SK-N-MC (cell line): ENCODE measurements around the gene NLN.

ENCODE experiments used
- EZH2 ChIP-seq: fragments of 200-600 bp; sonication (generic); IDR thresholded peaks from one replicate; pipeline ENCODE4 v1.6.1; 2017; ENCODE audit warnings: antibody characterized with exemption
- POLR2AphosphoS5 ChIP-seq: IDR thresholded peaks from 2 replicates; pipeline ENCODE4 v1.6.1; 2012; ENCODE audit warnings: mild to moderate bottlenecking, low read depth, low read length, borderline replicate concordance

DNA sequence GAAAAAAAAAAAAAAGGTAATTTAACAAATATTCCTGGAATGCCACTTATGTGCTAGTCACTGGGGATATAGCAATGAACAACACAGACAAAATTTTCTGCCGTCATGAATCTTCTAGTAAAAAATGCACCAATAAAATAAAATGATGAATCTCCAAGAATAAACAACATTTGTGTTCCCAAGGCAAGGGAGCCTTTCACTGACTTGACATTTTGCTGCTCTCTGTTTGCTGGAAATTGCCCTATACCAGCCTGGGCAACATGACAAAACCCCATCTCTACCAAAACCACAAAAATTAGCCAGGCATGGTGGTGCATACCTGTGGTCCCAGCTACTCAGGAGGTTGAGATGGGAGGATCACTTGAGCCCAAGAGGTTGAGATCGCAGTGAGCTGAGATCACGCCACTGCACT lies 139.8 kb downstream of the NLN start:
- no peak for TF ChIP-seq POLR2AphosphoS5
- no peak for TF ChIP-seq EZH2
